Mammary epithelial cell (primary cell): ENCODE measurements around the gene GALNT2.

Experiments used
- CTCF ChIP-seq, 2 donors: IDR thresholded peaks in 1 of 2; conservative IDR thresholded peaks in 1 of 2; 2 replicates each; pipeline ENCODE4 v1.5.1; 2011 to 2012; ENCODE audit warnings: inconsistent platforms in 2 of 2, low read length in 2 of 2, mild to moderate bottlenecking in 2 of 2, control low read depth in 1 of 2, low read depth in 1 of 2; ENCODE audit not compliant: insufficient read depth in 1 of 2; ENCODE audit errors: extremely low read depth in 1 of 2
- EZH2 ChIP-seq: IDR thresholded peaks from 2 replicates; pipeline ENCODE4 v1.6.1; 2012; ENCODE audit warnings: low read length, inconsistent platforms, borderline replicate concordance

GRCh38 chr1:230156536-230156935 lies 89.5 kb downstream of the GALNT2 start:
- TF ChIP-seq CTCF (conservative IDR thresholded peaks at IDR 0.05 in 1 of 2, IDR thresholded peaks at IDR 0.05 in 1 of 2; ENCODE audit: extremely low read depth in 1 of 2, insufficient read depth in 1 of 2, low read depth in 1 of 2, low read length in 2 of 2): no peak
- no peak for TF ChIP-seq EZH2
